ENCODE measurements around the gene ZRANB3.
"Not testable (repeated sequence)": the region's sequence is repeated elsewhere in the genome, so short reads cannot be mapped to it uniquely, and the experiment has no call there.

Gene ZRANB3

DNA sequence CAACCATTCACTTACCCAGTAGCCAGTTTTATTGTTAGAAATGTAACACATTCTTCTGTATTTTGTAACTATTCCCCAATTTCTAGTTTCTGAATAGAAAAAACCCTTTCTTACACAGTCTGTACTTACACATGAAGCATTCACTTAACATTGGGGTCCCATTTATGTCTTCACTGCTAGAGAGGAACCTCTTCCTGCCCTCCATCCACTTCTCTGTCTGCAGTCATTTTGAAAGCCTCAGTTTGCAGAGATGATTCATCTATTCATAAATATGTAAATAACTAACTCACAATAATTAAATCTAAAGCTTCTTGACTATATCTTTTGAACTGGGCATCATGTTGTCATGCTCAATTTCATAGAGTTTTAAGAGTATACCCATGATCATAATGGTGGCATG, 55.9 kb downstream of the ZRANB3 start:
- DNase-seq = no peak

DNA sequence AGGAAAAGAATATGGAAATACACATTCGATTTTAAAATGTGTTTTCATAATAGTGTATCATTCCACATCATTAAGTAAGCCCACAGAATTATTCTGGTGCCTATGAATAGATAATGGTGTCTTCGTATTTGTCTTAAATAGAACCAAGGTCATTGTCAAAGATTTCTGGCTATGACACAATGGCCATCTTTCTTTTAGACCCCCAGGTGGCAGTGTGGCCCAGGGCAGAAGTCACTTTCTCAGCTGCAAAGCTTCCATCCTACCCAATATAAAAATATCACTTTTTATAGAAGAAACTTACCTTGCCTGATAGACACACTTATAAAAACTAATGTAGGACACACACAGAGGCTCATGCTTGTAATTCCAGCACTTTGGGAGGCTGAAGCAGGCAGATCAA, 57.5 kb downstream of the ZRANB3 start:
- DNase-seq = no peak

DNA sequence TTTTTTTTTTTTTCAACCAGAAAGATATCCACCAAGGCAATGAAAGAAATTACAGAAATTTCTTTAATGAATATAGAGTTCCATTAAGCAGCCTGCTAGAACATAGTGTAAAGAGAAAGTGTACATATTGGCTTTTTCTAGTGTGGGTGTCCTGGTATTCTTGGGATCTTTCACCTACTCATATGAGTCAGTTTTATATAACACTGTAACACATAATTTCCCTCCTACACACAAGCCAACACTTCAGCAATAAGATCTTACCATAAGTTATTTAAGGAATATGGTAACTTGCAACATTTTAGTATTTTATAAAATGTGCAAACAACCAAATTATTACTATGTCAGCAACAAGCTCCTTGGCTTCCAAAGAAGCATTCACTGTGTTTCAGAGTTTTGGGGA, 59.9 kb downstream of the ZRANB3 start:
- DNase-seq = no peak

DNA sequence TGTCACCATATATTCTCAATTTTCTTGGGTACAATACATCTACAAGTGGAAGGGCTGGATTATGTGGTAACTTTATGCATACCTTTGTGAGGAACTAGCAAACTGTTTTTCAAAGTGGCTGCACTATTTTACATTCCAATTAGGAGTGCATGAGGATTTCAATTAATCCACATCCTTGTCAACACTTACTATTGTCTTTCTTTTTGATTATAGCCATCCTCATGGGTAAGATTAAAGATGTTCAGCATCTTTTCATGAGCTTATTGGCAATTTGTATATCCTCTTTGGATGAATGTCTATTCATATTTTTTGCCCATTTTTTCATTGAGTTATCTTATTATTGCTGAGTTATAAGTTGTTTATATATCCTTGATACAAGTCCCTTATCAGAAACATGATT, 73.7 kb downstream of the ZRANB3 start:
- no peak for DNase-seq

DNA sequence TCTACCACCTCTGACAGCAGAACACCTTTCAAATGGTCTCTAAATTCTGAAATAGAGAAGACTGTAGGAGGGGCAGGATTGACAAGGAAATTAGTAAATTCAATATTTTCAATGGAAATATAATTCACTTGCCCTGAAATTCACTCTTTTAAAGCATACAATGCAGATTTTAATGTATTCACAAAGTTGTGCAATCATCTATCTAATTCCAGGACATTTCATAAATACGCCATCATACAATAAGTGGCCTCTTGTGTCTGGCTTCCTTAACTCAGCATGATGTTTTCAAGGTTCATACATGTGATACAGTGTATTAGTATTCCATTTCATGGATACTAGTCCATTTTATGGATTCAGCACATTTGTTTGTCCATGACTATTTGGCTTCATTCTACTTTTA, 74.2 kb downstream of the ZRANB3 start:
- DNase-seq = no peak

DNA sequence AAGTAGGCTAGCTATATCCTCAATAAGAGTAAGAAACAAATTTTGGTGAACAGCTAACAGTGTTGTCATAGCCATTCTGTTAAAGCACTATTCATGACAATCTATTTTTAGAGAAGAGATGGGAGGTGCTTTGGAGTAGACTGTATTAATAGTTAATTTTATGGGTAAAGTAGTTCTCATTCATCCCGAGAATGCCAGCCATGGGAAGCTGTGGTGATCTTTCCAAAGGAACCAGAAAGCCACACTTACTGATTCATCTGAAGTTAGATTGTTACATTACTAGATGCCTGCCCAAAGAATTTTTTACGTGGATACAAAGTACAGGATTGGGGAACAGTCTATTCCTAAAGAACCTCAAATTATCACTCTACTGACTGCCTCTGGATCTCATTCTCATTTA, 74.6 kb downstream of the ZRANB3 start:
- DNase-seq = no peak

DNA sequence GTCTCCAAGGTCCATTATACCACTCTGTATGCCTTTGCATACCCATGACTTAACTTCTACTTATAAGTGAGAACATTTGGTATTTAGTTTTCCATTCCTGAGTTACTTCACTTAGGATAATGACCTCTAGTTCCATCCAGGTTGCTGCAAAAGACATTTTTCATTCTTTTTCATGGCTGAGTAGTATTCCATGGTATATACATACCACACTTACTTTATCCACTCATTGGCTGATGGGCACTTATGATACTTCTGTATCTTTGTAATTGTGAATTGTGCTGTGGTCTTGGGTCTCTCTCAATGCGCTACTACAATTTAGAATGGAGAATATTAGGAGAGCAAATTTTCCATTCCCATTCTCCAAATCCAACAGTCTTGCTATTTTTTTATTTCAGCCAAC, 76.4 kb downstream of the ZRANB3 start:
- no peak for DNase-seq

DNA sequence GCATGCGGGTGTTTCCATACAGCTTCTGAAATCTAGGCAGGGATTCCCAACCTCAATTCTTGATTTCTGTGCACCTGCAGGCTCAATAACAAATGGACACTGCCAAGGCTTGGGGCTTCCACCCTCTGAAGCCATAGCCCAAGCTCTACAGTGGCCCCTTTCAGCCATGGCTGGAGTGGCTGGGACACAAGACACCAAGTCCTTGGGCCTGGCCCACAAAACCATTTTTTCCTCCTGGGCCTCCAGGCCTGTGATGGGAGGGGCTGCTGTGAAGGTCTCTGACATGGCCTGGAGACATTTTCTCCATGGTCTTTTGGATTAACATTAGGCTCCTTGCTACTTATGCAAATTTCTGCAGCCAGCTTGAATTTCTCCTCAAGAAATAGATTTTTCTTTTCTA, 78.0 kb downstream of the ZRANB3 start:
- not testable (repeated sequence) for DNase-seq

DNA sequence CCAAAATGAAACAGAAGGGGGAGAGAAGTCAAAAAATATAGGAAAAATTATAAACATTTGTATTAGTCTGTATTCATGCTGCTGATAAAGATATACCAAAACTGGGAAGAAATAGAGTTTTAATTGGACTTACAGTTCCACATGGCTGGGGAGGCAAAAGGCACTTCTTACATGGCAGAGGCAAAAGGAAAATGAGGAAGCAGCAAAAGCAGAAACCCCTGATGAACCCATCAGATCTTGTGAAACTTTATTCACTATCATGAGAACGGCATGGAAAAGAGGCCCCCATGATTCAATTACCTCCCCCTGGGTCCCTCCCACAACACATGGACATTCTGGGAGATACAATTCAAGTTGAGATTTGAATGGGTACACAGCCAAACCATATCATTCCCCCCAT, 79.1 kb downstream of the ZRANB3 start:
- no peak for DNase-seq

DNA sequence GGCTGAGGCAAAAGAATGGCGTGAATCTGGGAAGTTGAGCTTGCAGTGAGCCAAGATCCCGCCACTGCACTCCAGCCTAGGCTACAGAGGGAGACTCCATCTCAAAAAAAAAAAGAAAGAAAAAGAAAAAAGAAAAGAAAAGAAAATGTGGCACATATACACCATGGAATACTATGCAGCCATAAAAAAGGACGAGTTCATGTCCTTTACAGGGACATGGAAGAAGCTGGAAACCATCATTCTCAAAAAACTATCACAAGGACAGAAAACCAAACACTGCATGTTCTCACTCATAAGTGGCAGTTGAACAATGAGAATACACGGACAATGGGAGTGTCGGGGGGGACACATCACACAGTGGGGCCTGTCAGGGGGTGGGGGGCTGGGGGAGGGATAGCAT, 88.0 kb downstream of the ZRANB3 start:
- DNase-seq = not testable (repeated sequence)

DNA sequence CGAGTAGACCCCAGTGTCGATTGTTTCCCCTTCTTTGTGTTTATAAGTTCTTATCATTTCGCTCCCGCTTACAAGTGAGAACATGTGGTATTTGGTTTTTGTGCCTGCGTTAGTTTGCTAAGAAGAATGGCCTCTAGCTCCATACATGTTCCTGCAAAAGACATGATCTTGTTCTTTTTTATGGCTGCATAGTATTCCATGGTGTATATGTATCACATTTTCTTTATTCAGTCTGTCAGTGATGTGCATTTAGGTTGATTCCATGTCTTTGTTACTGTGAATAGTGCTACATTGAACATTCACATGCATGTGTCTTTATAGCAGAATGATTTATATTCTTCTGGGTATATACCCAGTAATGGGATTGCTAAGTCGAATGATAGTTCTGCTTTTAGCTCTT, 95.9 kb downstream of the ZRANB3 start:
- not testable (repeated sequence) for DNase-seq

DNA sequence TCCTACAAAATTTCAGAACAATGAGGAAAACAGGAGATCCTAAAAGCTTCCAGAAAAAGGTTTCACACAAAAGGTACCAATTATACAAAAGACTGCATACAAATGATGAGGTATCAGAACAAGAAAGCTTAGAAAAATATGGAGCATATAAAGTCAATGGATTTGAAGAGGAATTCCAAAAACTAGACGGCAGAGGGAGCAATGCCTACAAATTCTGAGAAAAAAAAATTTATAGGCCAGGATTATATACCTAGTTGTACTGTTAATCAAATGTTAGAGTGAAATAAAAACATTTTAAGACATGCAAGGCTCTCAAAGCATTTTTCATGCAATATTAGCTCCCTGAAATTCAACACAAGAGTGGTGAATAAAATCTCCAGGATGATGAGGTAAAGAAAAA, 106.2 kb downstream of the ZRANB3 start:
- DNase-seq = no peak

DNA sequence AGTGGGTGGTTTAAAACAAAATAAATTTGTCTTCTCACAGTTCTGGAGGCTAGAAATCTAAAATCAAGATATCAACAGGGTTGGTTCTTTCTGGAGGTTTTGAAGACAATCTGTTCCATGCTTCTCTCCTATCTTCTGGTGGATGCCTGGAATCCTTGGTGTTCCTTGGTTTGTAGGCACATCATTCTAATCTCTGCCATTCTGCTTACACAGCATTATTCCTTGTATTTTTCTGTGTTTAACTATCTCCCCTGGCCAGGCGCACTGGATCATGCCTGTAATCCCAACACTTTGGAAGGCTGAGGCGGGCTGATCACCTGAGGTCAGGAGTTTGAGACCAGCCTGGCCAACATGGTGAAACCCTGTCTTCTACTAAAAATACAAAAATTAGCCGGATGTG, 108.1 kb downstream of the ZRANB3 start:
- no peak for DNase-seq

DNA sequence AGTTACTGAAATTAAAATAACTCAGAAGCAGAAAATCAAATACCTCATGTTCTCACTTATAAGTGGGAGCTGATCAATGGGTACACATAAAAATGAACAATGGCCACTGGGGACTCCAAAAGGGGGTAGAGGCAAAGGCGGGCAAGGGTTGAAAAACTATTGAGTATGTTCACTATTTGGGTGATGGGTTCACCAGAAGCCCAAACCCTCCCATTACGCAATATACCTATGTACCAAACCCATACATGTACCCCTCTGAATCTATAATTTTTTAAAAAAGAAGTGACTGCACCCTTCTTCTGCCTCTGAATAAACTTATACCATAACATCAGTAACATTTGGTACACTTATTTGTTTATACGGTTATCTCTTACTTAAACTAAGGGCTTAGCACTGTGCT, 119.4 kb downstream of the ZRANB3 start:
- no peak for DNase-seq

DNA sequence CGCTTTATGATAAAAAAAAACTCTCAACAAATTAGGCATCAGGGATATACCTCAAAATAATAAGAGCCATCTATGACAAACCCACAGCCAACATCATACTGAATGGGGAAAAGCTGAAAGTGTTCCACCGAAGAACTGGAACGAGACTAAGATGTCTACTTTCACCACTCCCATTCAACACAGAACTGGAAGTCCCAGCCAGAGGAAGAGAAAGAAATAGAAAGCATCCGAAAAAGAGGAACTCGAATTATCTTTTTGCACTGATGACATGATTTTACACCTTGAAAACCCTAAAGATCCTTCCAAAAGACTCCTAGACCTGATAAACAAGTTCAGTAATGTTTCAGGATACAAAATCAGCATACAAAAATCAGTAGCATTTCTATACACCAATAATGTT, 121.6 kb downstream of the ZRANB3 start:
- DNase-seq = no peak

DNA sequence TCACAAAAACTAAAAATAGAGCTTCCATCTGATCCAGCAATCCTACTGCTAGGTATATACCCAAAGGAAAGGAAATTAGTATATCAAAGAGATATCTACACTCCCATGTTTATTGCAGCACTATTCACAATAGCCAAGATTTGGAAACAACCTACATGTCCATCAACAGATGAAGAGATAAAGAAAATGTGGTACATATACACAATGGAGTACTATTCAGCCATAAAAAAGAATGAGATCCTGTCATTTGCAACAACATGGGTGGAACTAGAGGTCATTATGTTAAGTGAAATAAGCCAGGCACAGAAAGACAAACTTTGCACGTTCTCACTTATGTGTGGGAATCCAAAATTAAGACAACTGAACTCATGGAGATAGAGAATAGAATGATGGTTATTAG, 134.8 kb downstream of the ZRANB3 start:
- not testable (repeated sequence) for DNase-seq

DNA sequence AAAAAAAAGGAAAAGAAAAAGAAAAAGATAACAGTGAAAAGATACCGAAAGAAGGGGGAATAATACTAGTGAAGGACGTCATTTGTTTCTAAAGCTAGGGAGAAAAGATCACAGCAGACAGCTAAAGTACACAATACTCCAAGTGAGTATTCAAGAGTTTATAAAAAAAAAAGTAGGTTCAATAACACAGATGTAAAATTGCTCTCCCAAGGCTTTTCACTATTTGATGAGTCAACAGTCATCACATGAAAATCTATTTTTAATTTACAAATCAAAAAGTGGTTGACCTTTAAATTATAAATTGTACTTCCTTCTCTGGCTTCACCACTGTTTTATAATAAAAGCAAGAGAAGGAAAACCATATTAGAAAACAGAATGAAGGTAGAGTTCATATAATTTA, 144.0 kb downstream of the ZRANB3 start:
- DNase-seq = no peak

DNA sequence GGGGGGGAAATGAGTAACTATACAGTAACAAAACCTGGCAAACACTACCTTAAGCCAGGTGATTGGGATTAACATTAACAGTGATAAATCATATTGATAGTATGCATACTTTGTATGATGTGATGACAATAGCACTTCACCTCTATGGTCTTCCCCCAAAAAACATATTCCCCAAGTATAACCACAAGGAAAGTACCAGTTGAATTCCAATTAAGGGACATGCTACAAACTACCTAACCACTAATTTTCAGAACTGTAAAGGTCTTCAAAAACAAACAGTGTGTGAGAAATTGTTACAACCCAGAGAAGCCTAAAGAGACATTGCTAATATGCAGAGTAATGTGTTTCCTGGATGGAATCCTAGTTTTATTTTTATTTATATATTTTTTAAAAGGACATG, 152.4 kb downstream of the ZRANB3 start:
- DNase-seq = no peak

DNA sequence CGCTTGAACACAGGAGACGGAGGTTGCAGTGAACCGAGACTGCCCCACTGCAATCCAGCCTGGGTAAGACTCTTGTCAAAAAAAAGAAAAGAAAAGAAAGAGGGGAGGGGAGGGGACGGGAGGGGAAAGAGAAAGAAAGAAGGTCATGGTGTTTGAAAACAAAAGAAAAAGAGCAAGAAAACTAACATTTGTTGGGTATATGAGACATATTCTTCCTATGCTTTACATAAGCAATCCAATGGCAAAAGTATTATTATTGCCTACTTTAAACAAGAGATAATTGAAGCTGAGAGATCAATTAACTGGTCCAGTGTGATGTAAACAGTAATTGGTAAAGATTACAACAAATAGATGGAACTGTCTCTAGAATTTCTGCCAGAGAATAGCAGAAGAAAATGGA, 157.3 kb downstream of the ZRANB3 start:
- DNase-seq = no peak

DNA sequence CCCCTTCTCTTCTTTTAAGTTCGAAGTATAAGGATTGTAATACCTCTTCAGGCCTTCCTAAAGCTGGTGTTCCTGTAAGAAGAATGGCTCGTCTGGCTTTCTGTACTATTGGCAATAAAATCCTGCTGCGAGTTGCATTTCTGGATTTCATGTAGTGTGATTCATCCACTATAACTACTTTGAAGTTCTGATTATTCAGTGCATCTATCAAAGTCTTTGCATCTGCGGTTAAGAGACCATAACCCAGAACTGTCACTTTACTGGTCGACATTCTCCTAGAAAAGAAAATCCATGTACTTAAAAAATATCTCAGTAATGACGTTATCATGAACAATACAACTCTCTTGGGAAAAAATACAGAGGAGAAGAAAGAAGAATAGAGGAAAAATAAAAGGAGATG, 181.1 kb downstream of the ZRANB3 start:
- no peak for DNase-seq

DNA sequence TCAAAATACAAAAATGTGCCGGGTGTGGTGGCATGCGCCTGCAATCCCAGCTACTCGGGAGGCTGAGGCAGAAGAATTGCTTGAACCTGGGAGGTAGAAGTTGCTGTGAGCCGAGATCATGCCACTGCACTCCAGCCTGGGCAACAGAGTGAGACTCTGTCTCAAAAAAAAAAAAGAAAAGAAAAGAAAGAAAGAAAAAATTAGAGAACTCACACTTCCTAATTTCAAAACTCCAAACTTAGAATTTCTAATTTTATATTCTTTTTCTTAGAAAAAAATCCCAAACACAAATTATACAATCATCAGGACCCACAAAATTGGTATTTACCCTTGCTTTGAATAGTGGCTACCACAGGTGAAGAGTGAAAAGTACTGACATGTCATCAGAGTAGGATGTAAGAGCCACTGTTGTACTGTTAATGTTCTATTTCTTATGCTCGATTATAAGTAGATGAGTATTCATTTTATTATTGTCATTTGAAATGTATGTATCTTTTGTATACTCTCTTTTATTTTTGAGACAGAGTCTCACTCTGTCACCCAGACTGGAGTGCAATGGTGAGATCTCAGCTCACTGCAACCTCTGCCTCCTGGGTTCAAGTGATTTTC, 182.8 kb downstream of the ZRANB3 start:
- DNase-seq = not testable (repeated sequence)

DNA sequence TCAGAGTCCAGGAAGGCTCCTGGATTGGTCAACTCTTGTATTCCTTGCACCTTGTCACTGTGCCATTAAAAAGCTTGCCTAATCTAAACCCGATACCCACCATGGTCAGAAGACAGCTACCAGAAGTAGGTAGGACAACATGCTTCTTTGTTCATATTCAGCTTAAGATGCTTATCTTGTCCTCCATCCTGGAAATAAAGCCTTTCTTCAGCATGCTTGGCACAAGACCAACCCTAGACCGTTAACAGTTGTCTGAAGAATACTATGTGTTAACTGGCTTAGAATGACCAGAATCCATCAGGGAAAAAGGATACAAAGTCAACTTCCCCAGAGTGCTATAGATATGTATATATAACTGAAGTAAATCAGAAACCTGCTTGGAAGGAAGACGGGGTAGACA, 193.9 kb downstream of the ZRANB3 start:
- no peak for DNase-seq

DNA sequence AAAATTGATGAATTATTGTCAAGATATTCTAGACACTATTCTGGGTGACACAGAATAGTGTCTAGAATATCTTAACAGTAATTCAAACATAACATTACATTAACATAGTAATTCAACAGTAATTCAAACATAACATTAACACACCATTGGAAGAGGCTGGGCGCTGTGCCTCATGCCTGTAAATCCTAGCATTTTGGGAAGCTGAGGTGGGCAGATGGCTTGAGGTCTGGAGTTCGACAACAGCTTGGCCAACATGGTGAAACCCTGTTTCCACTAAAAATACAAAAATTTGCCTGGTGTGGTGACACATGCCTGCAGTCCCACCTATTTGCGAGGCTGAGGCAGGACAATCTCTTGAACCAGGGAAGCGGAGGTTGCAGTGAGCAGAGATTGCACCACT, 195.8 kb downstream of the ZRANB3 start:
- DNase-seq = no peak

DNA sequence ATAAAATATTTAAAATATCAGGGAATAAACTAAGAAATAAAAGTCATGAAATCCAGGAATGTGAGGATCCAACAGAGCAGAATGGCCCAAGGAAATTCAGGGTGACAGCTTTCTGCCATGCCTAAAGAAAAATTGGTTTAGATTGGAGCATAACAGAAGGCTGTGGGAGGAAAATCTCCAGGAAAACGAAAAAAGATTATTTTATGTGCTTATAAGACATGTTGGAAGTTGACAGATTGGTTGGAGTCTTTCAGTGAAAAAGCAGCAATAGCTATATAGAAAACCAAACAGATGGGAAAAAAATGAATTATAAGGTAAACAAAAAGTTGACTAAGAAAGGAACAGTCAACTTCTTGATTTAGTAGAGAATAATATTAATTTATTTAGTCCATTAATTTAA, 203.9 kb downstream of the ZRANB3 start:
- DNase-seq = no peak

DNA sequence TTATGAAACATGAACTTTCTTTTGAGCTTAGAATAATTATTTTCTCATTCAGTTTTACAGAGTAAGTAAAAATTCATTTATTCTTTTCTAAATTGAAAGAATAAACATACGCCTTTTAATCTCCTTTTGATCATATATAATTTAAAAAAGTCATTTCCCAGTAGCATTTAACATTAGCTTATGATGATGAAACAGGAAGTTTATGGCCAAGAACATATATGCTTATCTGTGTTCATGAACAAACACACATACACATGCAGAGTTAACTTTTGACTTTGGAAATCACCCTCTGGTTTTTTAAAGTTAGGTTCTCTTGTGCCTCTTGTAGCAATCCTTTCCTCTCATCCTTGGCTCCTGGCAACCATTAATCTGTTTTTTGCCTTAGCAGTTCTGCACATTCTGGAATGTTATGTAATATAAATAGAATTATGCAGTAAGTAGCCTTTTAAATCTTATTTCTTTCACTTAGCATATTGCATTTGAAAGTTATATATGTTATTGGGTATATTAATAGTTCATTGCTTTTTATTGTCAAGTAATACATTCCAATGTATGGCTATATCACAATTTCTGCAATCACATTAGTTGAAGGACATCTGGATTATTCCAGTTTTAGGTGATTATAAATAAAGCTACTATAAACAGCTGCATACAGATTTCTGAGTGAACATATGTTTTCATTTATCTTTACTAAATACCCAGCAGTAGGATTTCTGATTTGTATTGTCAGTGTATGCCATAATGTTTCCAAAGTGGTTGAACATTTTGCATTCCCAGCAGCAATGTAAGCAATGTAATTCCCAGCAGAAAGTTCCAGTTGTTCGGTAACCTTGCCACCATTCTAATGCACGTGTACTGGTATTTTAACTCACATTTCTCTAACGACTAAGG, 210.3 kb downstream of the ZRANB3 start:
- no peak for DNase-seq
